Measurements from ENCODE around the gene ANKRD22.
"Not testable (repeated sequence)": the region's sequence is repeated elsewhere in the genome, so short reads cannot be mapped to it uniquely, and the experiment has no call there.

ANKRD22 gene

GRCh38 chr10:88877298-88877697 lies 25.7 kb upstream of the ANKRD22 start:
- DNase-seq, result no peak

GRCh38 chr10:88875081-88875480 lies 23.4 kb upstream of the ANKRD22 start:
- DNase-seq, result no peak

- peak; percentile 53 for DNase-seq
Observed at GRCh38 chr10:88874281-88874680, 22.6 kb upstream of the ANKRD22 start.

GRCh38 chr10:88873757-88874156 lies 22.1 kb upstream of the ANKRD22 start:
- no peak for DNase-seq

GRCh38 chr10:88870089-88870488 lies 18.4 kb upstream of the ANKRD22 start:
- DNase-seq, result no peak

- no peak for DNase-seq
Observed at GRCh38 chr10:88866454-88866853, 14.8 kb upstream of the ANKRD22 start.

GRCh38 chr10:88865281-88865876 lies 13.7 kb upstream of the ANKRD22 start:
- DNase-seq, result no peak

GRCh38 chr10:88861036-88861435 lies 9.4 kb upstream of the ANKRD22 start:
- DNase-seq, result no peak

GRCh38 chr10:88858491-88858890 lies 6.8 kb upstream of the ANKRD22 start:
- DNase-seq, result no peak

GRCh38 chr10:88857831-88858230 lies 6.2 kb upstream of the ANKRD22 start:
- no peak for DNase-seq

- DNase-seq, result no peak
Observed at GRCh38 chr10:88854684-88855083, 3.0 kb upstream of the ANKRD22 start.

- no peak for DNase-seq
Observed at GRCh38 chr10:88853155-88853881, 1.7 kb upstream of the ANKRD22 start.

- DNase-seq, result no peak
Observed at GRCh38 chr10:88852327-88852726, 683 bp upstream of the ANKRD22 start.

GRCh38 chr10:88850712-88851111 lies 932 bp downstream of the ANKRD22 start:
- no peak for DNase-seq

- peak; percentile 22 for DNase-seq
Observed at GRCh38 chr10:88849234-88849633, 2.4 kb downstream of the ANKRD22 start.

- peak; percentile 73 for DNase-seq
Observed at GRCh38 chr10:88848499-88848898, 3.1 kb downstream of the ANKRD22 start.

GRCh38 chr10:88843171-88843570 lies 8.5 kb downstream of the ANKRD22 start:
- no peak for DNase-seq

- no peak for DNase-seq
Observed at GRCh38 chr10:88841316-88842111, 10.1 kb downstream of the ANKRD22 start.

- no peak for DNase-seq
Observed at GRCh38 chr10:88840881-88841280, 10.8 kb downstream of the ANKRD22 start.

GRCh38 chr10:88840104-88840503 lies 11.5 kb downstream of the ANKRD22 start:
- no peak for DNase-seq

- no peak for DNase-seq
Observed at GRCh38 chr10:88838766-88839350, 12.8 kb downstream of the ANKRD22 start.

- DNase-seq, result not testable (repeated sequence)
Observed at GRCh38 chr10:88837632-88838031, 14.0 kb downstream of the ANKRD22 start.

GRCh38 chr10:88835910-88836221 lies 15.8 kb downstream of the ANKRD22 start:
- no peak for DNase-seq
